WTC11 (cell line): ENCODE results near the gene ARMC9. TPM values are rescaled to one million over a fixed set of nuclear protein-coding genes. Genes with fewer than 3 reads are reported as not detected.

Source experiments
- ATAC-seq: fragments of 200-7000 bp; cut with Tn5 transposase; 2 replicates; pipeline ENCODE4 v1.10.0; 2021; ENCODE audit warnings: mild to moderate bottlenecking, moderate library complexity
- CTCF ChIA-PET: fragments of 300-600 bp; sonication (Branson Sonifier 250); formaldehyde crosslinking; loops from one replicate; lab custom pipeline; 2021; ENCODE audit warnings: antibody characterized with exemption; lab: Charles Lee
- POLR2A ChIA-PET: fragments of 350-600 bp; sonication (Branson Sonifier 250); formaldehyde crosslinking; loops from one replicate; lab custom pipeline; 2021; ENCODE audit warnings: antibody characterized with exemption; lab: Charles Lee
- DNase-seq: peaks from one replicate; pipeline ENCODE4 v3.0.0; 2021; ENCODE audit warnings: low spot score
- H3K27ac Mint-ChIP-seq: 2 replicates; pipeline ENCODE4 v1.8.0; 2021; ENCODE audit warnings: mixed read lengths
- H3K27me3 Mint-ChIP-seq: 2 replicates; pipeline ENCODE4 v1.8.0; 2021; ENCODE audit warnings: low read depth, mild to moderate bottlenecking, moderate library complexity, mixed read lengths
- H3K36me3 Mint-ChIP-seq: 2 replicates; pipeline ENCODE4 v1.8.0; 2021; ENCODE audit warnings: mixed read lengths
- H3K4me1 Mint-ChIP-seq: 2 replicates; pipeline ENCODE4 v1.8.0; 2022; ENCODE audit warnings: mixed read lengths
- H3K4me3 Mint-ChIP-seq: 2 replicates; pipeline ENCODE4 v1.8.0; 2021; ENCODE audit warnings: mild to moderate bottlenecking, moderate library complexity, mixed read lengths
- H3K9me3 Mint-ChIP-seq: 2 replicates; pipeline ENCODE4 v1.8.0; 2021; ENCODE audit warnings: mixed read lengths
- CBFB ChIP-seq: sonication (generic); formaldehyde crosslinking; IDR thresholded peaks from 2 replicates; pipeline ENCODE4 v1.8.1; 2022; ENCODE audit warnings: mild to moderate bottlenecking, low read depth, missing genetic modification reagents
- CDX4 ChIP-seq: fragments of 250-450 bp; sonication (Bioruptor Pico); IDR thresholded peaks from 2 replicates; pipeline ENCODE4 v1.9.0; 2021; ENCODE audit warnings: moderate library complexity, mild to moderate bottlenecking, inconsistent platforms, borderline replicate concordance
- CREM ChIP-seq: sonication (generic); formaldehyde crosslinking; IDR thresholded peaks from 2 replicates; pipeline ENCODE4 v1.8.1; 2022; ENCODE audit warnings: mild to moderate bottlenecking, missing genetic modification reagents, moderate library complexity
- E2F4 ChIP-seq: sonication (generic); formaldehyde crosslinking; IDR thresholded peaks from 2 replicates; pipeline ENCODE4 v1.8.1; 2022; ENCODE audit warnings: low read depth, mild to moderate bottlenecking, moderate library complexity, missing genetic modification reagents, borderline replicate concordance
- HMGA2 ChIP-seq: fragments of 250-450 bp; sonication (Bioruptor Pico); IDR thresholded peaks from 2 replicates; pipeline ENCODE4 v1.4.0; 2021; ENCODE audit warnings: mild to moderate bottlenecking, moderate library complexity
- HMGXB4 ChIP-seq: sonication (generic); formaldehyde crosslinking; IDR thresholded peaks from 2 replicates; pipeline ENCODE4 v1.8.1; 2023; ENCODE audit warnings: mild to moderate bottlenecking, moderate library complexity, missing genetic modification reagents
- MAX ChIP-seq: sonication (generic); formaldehyde crosslinking; IDR thresholded peaks from 2 replicates; pipeline ENCODE4 v1.8.0; 2022; ENCODE audit warnings: mild to moderate bottlenecking, missing genetic modification reagents
- MLX ChIP-seq: sonication (generic); formaldehyde crosslinking; IDR thresholded peaks from 2 replicates; pipeline ENCODE4 v1.8.1; 2023; ENCODE audit warnings: mild to moderate bottlenecking, missing genetic modification reagents, moderate library complexity
- NFATC4 ChIP-seq: fragments of 250-450 bp; sonication (Bioruptor Pico); IDR thresholded peaks from 2 replicates; pipeline ENCODE4 v1.9.0; 2021; ENCODE audit warnings: mild to moderate bottlenecking
- NR1H2 ChIP-seq: sonication (generic); formaldehyde crosslinking; IDR thresholded peaks from 2 replicates; pipeline ENCODE4 v1.9.0; 2021; ENCODE audit warnings: mild to moderate bottlenecking, moderate library complexity, missing genetic modification reagents
- PREB ChIP-seq: sonication (generic); formaldehyde crosslinking; IDR thresholded peaks from 2 replicates; pipeline ENCODE4 v1.8.1; 2022; ENCODE audit warnings: mild to moderate bottlenecking, missing genetic modification reagents, moderate library complexity, borderline replicate concordance
- PRRX2 ChIP-seq: fragments of 250-450 bp; sonication (Bioruptor Pico); IDR thresholded peaks from 2 replicates; pipeline ENCODE4 v1.8.0; 2021; ENCODE audit warnings: mild to moderate bottlenecking
- RELA ChIP-seq: sonication (generic); formaldehyde crosslinking; IDR thresholded peaks from 2 replicates; pipeline ENCODE4 v1.8.1; 2022; ENCODE audit warnings: missing genetic modification reagents, mild to moderate bottlenecking, borderline replicate concordance
- TP53 ChIP-seq: sonication (generic); formaldehyde crosslinking; IDR thresholded peaks from 2 replicates; pipeline ENCODE4 v1.8.1; 2023; ENCODE audit warnings: mild to moderate bottlenecking, missing genetic modification reagents
- USF1 ChIP-seq: sonication (generic); formaldehyde crosslinking; IDR thresholded peaks from 2 replicates; pipeline ENCODE4 v1.8.0; 2022; ENCODE audit warnings: mild to moderate bottlenecking, missing genetic modification reagents
- ZBTB21 ChIP-seq: sonication (generic); formaldehyde crosslinking; IDR thresholded peaks from 2 replicates; pipeline ENCODE4 v1.8.1; 2023; ENCODE audit warnings: mild to moderate bottlenecking, missing genetic modification reagents, borderline replicate concordance
- ZMAT4 ChIP-seq: fragments of 250-450 bp; sonication (Bioruptor Pico); IDR thresholded peaks from 2 replicates; pipeline ENCODE4 v1.9.0; 2021; ENCODE audit warnings: mild to moderate bottlenecking
- ZNF317 ChIP-seq: sonication (generic); formaldehyde crosslinking; IDR thresholded peaks from 2 replicates; pipeline ENCODE4 v1.8.1; 2023; ENCODE audit warnings: low read depth, mild to moderate bottlenecking, moderate library complexity, missing genetic modification reagents, borderline replicate concordance
- ZNF423 ChIP-seq: fragments of 250-450 bp; sonication (Bioruptor Pico); IDR thresholded peaks from 2 replicates; pipeline ENCODE4 v2.1.2; 2022; ENCODE audit warnings: mild to moderate bottlenecking, moderate library complexity
- ZSCAN18 ChIP-seq: fragments of 250-450 bp; sonication (Bioruptor Pico); IDR thresholded peaks from 2 replicates; pipeline ENCODE4 v2.1.2; 2022; ENCODE audit warnings: mild to moderate bottlenecking, moderate library complexity
- total RNA-seq: library from RNA; stranded (reverse); gene quantifications from 3 replicates; pipeline ENCODE4 v1.2.3, GENCODE V29; 2021

The ARMC9 gene
- total RNA-seq, 1 experiment from 2014 or later, result 34.9 TPM

- no peak for TF ChIP-seq HMGXB4 (CRISPR knock-in tag)
- TF ChIP-seq HMGA2 (CRISPR knock-in tag), result no peak
- TF ChIP-seq RELA (CRISPR knock-in tag), result no peak
- TF ChIP-seq ZNF317 (CRISPR knock-in tag), result no peak
- no peak for TF ChIP-seq PRRX2 (CRISPR knock-in tag)
- TF ChIP-seq TP53, result no peak
- no peak for TF ChIP-seq CDX4 (CRISPR knock-in tag)
Measured at GRCh38 chr2:231213931-231214642, 15.7 kb downstream of the ARMC9 start (continued).

GRCh38 chr2:231218366-231218765, 19.9 kb downstream of the ARMC9 start:
- Mint-ChIP-seq H3K27ac (no peak overlapping the region), H3K27me3 (no peaks in the 10 kb centered on the region)
- peak; percentile 55; the same call in 1 of the 2 replicates for TF ChIP-seq HMGA2 (CRISPR knock-in tag)
- no peak for TF ChIP-seq ZBTB21

GRCh38 chr2:231219289-231219688, 20.9 kb downstream of the ARMC9 start:
- H3K36me3 Mint-ChIP-seq, result peaks cover 54% of the 10 kb centered on the region
- DNase-seq (no peak), ATAC-seq (no peak)
- no peaks in the 10 kb centered on the region for H3K27me3 Mint-ChIP-seq
- H3K9me3 Mint-ChIP-seq, result no peaks in the 10 kb centered on the region
- TF ChIP-seq NFATC4 (CRISPR knock-in tag) (no peak), ZNF317 (CRISPR knock-in tag) (peak; percentile 68; the same call in 1 of the 2 replicates)
- ChIA-PET POLR2A (no interaction called here), CTCF (interaction anchor here (1.2 kb wide), 1 partner anchor 191 kb away, joined by 3 read pairs; no protein-coding TSS in a partner anchor)
- no peak overlapping the region for H3K27ac Mint-ChIP-seq
- no peaks in the 10 kb centered on the region for H3K4me1 Mint-ChIP-seq
- no peak overlapping the region for H3K4me3 Mint-ChIP-seq

More at GRCh38 chr2:231218366-231218765, 19.9 kb downstream of the ARMC9 start:
- Mint-ChIP-seq H3K4me3 (no peak overlapping the region), H3K9me3 (no peaks in the 10 kb centered on the region), H3K36me3 (peaks cover 55% of the 10 kb centered on the region), H3K4me1 (no peaks in the 10 kb centered on the region)
- ChIA-PET CTCF (interaction anchor here (0.9 kb wide), 2 partner anchors 182 to 233 kb away, joined by 3 read pairs; no protein-coding TSS in a partner anchor), POLR2A (no interaction called here)
- ATAC-seq (no peak), DNase-seq (no peak)

- CTCF ChIA-PET, result interaction anchor here (2.1 kb wide), 1 partner anchor 173 kb away, joined by 4 read pairs; no protein-coding TSS in a partner anchor
- H3K4me1 Mint-ChIP-seq, result no peaks in the 10 kb centered on the region
- no peak overlapping the region for H3K4me3 Mint-ChIP-seq
- no peaks in the 10 kb centered on the region for H3K9me3 Mint-ChIP-seq
- no peak for ATAC-seq
- H3K27ac Mint-ChIP-seq, result peak overlapping the region; percentile 68
- H3K36me3 Mint-ChIP-seq, result peaks cover 37% of the 10 kb centered on the region
- no peak for DNase-seq
- H3K27me3 Mint-ChIP-seq, result no peaks in the 10 kb centered on the region
- POLR2A ChIA-PET, result interaction anchor here (0.7 kb wide), 1 partner anchor 176 kb away, joined by 8 read pairs; no protein-coding TSS in a partner anchor
- TF ChIP-seq CREM (CRISPR knock-in tag) (no peak), PREB (CRISPR knock-in tag) (no peak), E2F4 (no peak), RELA (CRISPR knock-in tag) (no peak), USF1 (no peak), ZNF423 (CRISPR knock-in tag) (no peak), MAX (CRISPR knock-in tag) (no peak), ZBTB21 (no peak), NR1H2 (CRISPR knock-in tag) (no peak), ZMAT4 (CRISPR knock-in tag) (no peak), ZSCAN18 (CRISPR knock-in tag) (no peak), CBFB (no peak), MLX (CRISPR knock-in tag) (no peak)
Measured at GRCh38 chr2:231221761-231222160, 23.3 kb downstream of the ARMC9 start.
